GM12878 (cell line): ENCODE data around the gene DYNC2H1. TPM values are rescaled to one million over a fixed set of nuclear protein-coding genes. Genes with fewer than 3 reads are reported as not detected.

Experiments used
- ATAC-seq: fragments of 200-7000 bp; cut with Tn5 transposase; 3 replicates; pipeline ENCODE4 v1.9.1; 2020; ENCODE audit warnings: mild to moderate bottlenecking, moderate library complexity
- BruUV-seq: library from RNA; stranded (reverse); fragments of 400-500 nt; replicated peaks from 2 replicates; lab custom pipeline; 2021; lab: Mats Ljungman, UMichigan
- CTCF ChIA-PET: fragments of 300-600 bp; sonication (Branson Sonifier 250); formaldehyde crosslinking; extraction: SDS; loops from one replicate; lab custom pipeline; 2021; ENCODE audit warnings: inconsistent platforms; lab: Yijun Ruan, JAX
- POLR2A ChIA-PET: fragments of 350-600 bp; formaldehyde crosslinking; extraction: SDS; loops from one replicate; lab custom pipeline; 2021; ENCODE audit warnings: inconsistent platforms; lab: Charles Lee
- RAD21 ChIA-PET: fragments of 300-600 bp; sonication (Branson Sonifier 250); formaldehyde crosslinking; loops from one replicate; lab custom pipeline; 2023; ENCODE audit warnings: antibody characterized with exemption; ENCODE audit not compliant: unreplicated experiment; lab: Charles Lee
- SMC1A ChIA-PET: fragments of 300-600 bp; sonication (Branson Sonifier 250); formaldehyde crosslinking; loops from one replicate; lab custom pipeline; 2023; ENCODE audit not compliant: unreplicated experiment, uncharacterized antibody; lab: Charles Lee
- DNase-seq: peaks from one replicate; pipeline ENCODE4 v3.0.0-alpha.2; 2011; ENCODE audit warnings: low read depth, low spot score
- FAIRE-seq: peaks from 3 replicates; lab custom pipeline; 2011; peaks lifted over from hg19 to GRCh38; lab: Jason Lieb, UNC
- H2AFZ ChIP-seq: 2 replicates; pipeline ENCODE4 v1.6.0; 2011; ENCODE audit warnings: low read depth, low read length, control low read depth; ENCODE audit not compliant: control insufficient read depth
- H3K27ac ChIP-seq: 2 replicates; pipeline ENCODE4 v1.5.1; 2011; ENCODE audit warnings: control low read depth; ENCODE audit not compliant: control insufficient read depth, insufficient read depth
- H3K27me3 ChIP-seq, 2 experiments: replicated peaks in 1 of 2; 2 replicates each; pipeline versions ENCODE4 v1.6.0 to v1.6.1; 2011; ENCODE audit warnings: low read length in 1 of 2; ENCODE audit not compliant: control insufficient read depth in 2 of 2, insufficient read depth in 2 of 2
- H3K36me3 ChIP-seq, 2 experiments: 2 replicates each; pipeline ENCODE4 v1.5.1; 2011; ENCODE audit warnings: low read length in 1 of 2; ENCODE audit not compliant: control insufficient read depth in 2 of 2, insufficient read depth in 2 of 2
- H3K4me1 ChIP-seq: 2 replicates; pipeline ENCODE4 v1.6.1; 2011; ENCODE audit warnings: mild to moderate bottlenecking, low read length, moderate library complexity, mixed read lengths; ENCODE audit not compliant: control insufficient read depth, insufficient read depth
- H3K4me2 ChIP-seq: 2 replicates; pipeline ENCODE4 v1.6.0; 2011; ENCODE audit warnings: control low read depth; ENCODE audit not compliant: control insufficient read depth, insufficient read depth
- H3K4me3 ChIP-seq: fragments of 200-600 bp; sonication (generic); 2 replicates; pipeline ENCODE4 v1.5.1; 2016
- H3K79me2 ChIP-seq: 2 replicates; pipeline ENCODE4 v1.6.0; 2011; ENCODE audit warnings: low read length; ENCODE audit not compliant: control insufficient read depth, insufficient read depth
- H3K9ac ChIP-seq: 2 replicates; pipeline ENCODE4 v1.8.0; 2011; ENCODE audit warnings: low read length, control low read depth, mixed read lengths; ENCODE audit not compliant: control insufficient read depth, insufficient read depth
- H3K9me3 ChIP-seq: replicated peaks from 3 replicates; pipeline ENCODE4 v1.5.1; 2011; ENCODE audit warnings: mild to moderate bottlenecking, low read length; ENCODE audit not compliant: control insufficient read depth, insufficient read depth
- H4K20me1 ChIP-seq: 2 replicates; pipeline ENCODE4 v1.6.0; 2011; ENCODE audit not compliant: control insufficient read depth, insufficient read depth
- ATF2 ChIP-seq: IDR thresholded peaks from 2 replicates; pipeline ENCODE4 v1.6.1; 2012; ENCODE audit warnings: low read length, inconsistent platforms
- BHLHE40 ChIP-seq, 2 experiments: fragments of 450-650 bp in 1 of 2; IDR thresholded peaks; 2 replicates each; pipeline ENCODE4 v1.6.1; 2011 to 2017; ENCODE audit warnings: low read depth in 2 of 2, borderline replicate concordance in 1 of 2, improper control_type of control experiment in 1 of 2, low read length in 1 of 2, mild to moderate bottlenecking in 1 of 2
- NFYA ChIP-seq: IDR thresholded peaks from 2 replicates; pipeline ENCODE4 v1.6.1; 2011; ENCODE audit warnings: low read depth, mild to moderate bottlenecking, low read length, improper control_type of control experiment, borderline replicate concordance
- RAD21 ChIP-seq: IDR thresholded peaks from 2 replicates; pipeline ENCODE4 v1.6.1; 2011; ENCODE audit warnings: mild to moderate bottlenecking, low read depth, low read length, moderate library complexity; ENCODE audit not compliant: insufficient read depth
- SKIL ChIP-seq: fragments of 450-650 bp; IDR thresholded peaks from 2 replicates; pipeline ENCODE4 v1.6.1; 2017; ENCODE audit warnings: mild to moderate bottlenecking, low read depth, inconsistent platforms; ENCODE audit not compliant: poor library complexity, severe bottlenecking
- SMAD5 ChIP-seq: IDR thresholded peaks from 2 replicates; pipeline ENCODE4 v1.6.1; 2016; ENCODE audit warnings: antibody characterized with exemption, low read depth
- YBX1 ChIP-seq: fragments of 450-650 bp; IDR thresholded peaks from 2 replicates; pipeline ENCODE4 v1.6.1; 2016; ENCODE audit warnings: antibody characterized with exemption
- ZBTB40 ChIP-seq: fragments of 450-650 bp; IDR thresholded peaks from 2 replicates; pipeline ENCODE4 v1.6.1; 2016; ENCODE audit warnings: mild to moderate bottlenecking, moderate library complexity, borderline replicate concordance
- WGBS: methylation state at CpG from one replicate; pipeline ENCODE4 v1.1.6; 2016; ENCODE audit warnings: low lambda C conversion rate; ENCODE audit not compliant: insufficient replicate concordance, insufficient coverage; ENCODE audit errors: missing lambda C conversion rate; 5-methylcytosine and 5-hydroxymethylcytosine counted together
- in situ Hi-C: fragments of 300-500 bp; cut with MboI; formaldehyde crosslinking; loops from 9 replicates; pipeline ENCODE4 v1.14.3; 2018; ENCODE audit warnings: mixed read lengths
- intact Hi-C: fragments of 100-400 bp; cut with micrococcal nuclease; formaldehyde crosslinking; loops from one replicate; pipeline ENCODE4 v1.14.2; 2022; ENCODE audit not compliant: unreplicated experiment
- polyA plus RNA-seq, 11 experiments: library from polyadenylated mRNA; depleted of rRNA in 4 of 11; unstranded in 6 of 11; stranded (reverse) in 5 of 11; fragments of >200 nt; fragmentation: Nextera tagmentation in 4 of 11; fragmentation: Illumina TruSeq in 1 of 11; extraction: Ambion mirVana in 4 of 11; extraction: Trizol in 1 of 11; gene quantifications; 1 replicate in 1 of 11; 2 replicates in 10 of 11; pipeline versions ENCODE4 v1.2.1 to v1.2.3, GENCODE V29; 2011 to 2016; ENCODE audit warnings: inconsistent platforms in 2 of 11, missing spikeins in 2 of 11, low read depth in 1 of 11
- total RNA-seq, 4 experiments: library from RNA; depleted of rRNA in 3 of 4; stranded (reverse); fragments of >200 nt in 3 of 4; fragmentation: Illumina TruSeq in 1 of 4; extraction: Trizol in 1 of 4; gene quantifications; 2 replicates each; pipeline versions ENCODE4 v1.2.1 to v1.2.3, GENCODE V29; 2013 to 2021
- TF ChIP-seq, protein P1 (sequence below): IDR thresholded peaks from 2 replicates; pipeline ENCODE4 v1.6.1; 2011; ENCODE audit warnings: low read depth, low read length, improper control_type of control experiment, borderline replicate concordance
- TF ChIP-seq, protein P2 (sequence below): fragments of 150-350 bp; IDR thresholded peaks from 2 replicates; pipeline ENCODE4 v1.6.1; 2016; ENCODE audit warnings: low read depth, low read length

The DYNC2H1 gene
- total and polyA plus RNA-seq, 10 of the 15 experiments (the other 5 are each of a cell fraction or from before 2014, with no cell fraction given) = 0.12 to 3.9 (median 0.23) TPM; not detected in 2

- intact Hi-C loops (no loop called here), in situ Hi-C loops (no loop called here)
- ChIA-PET SMC1A (no interaction called here), POLR2A (no interaction called here), RAD21 (no interaction called here), CTCF (no interaction called here)
- Histone ChIP-seq H3K79me2 (no peaks in the 10 kb centered on the region), H3K4me1 (no peaks in the 10 kb centered on the region), H3K4me3 (no peak overlapping the region), H3K27me3 (no peaks in the 10 kb centered on the region), H4K20me1 (no peaks in the 10 kb centered on the region), H3K36me3 (no peaks in the 10 kb centered on the region), H3K9me3 (no peaks in the 10 kb centered on the region; the same call in 2 of the 3 replicates), H2AFZ (no peak overlapping the region), H3K4me2 (no peak overlapping the region), H3K27ac (no peak overlapping the region), H3K9ac (no peak overlapping the region)
- DNase-seq (no peak), FAIRE-seq (no peak), ATAC-seq (no peak)
- 20% methylated on average over 1 of the region's 1 CpG for WGBS
- TF ChIP-seq BHLHE40 (IDR thresholded peaks at IDR 0.05; ENCODE audit: borderline replicate concordance in 1 of 2, low read depth in 2 of 2, low read length in 1 of 2) = no peak
- no peak for TF ChIP-seq ATF2
- no peak for TF ChIP-seq ZBTB40
- TF ChIP-seq YBX1 = no peak
- no peak for TF ChIP-seq NFYA
- TF ChIP-seq, protein P1, sequence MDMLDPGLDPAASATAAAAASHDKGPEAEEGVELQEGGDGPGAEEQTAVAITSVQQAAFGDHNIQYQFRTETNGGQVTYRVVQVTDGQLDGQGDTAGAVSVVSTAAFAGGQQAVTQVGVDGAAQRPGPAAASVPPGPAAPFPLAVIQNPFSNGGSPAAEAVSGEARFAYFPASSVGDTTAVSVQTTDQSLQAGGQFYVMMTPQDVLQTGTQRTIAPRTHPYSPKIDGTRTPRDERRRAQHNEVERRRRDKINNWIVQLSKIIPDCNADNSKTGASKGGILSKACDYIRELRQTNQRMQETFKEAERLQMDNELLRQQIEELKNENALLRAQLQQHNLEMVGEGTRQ = no peak
- TF ChIP-seq, protein P2, sequence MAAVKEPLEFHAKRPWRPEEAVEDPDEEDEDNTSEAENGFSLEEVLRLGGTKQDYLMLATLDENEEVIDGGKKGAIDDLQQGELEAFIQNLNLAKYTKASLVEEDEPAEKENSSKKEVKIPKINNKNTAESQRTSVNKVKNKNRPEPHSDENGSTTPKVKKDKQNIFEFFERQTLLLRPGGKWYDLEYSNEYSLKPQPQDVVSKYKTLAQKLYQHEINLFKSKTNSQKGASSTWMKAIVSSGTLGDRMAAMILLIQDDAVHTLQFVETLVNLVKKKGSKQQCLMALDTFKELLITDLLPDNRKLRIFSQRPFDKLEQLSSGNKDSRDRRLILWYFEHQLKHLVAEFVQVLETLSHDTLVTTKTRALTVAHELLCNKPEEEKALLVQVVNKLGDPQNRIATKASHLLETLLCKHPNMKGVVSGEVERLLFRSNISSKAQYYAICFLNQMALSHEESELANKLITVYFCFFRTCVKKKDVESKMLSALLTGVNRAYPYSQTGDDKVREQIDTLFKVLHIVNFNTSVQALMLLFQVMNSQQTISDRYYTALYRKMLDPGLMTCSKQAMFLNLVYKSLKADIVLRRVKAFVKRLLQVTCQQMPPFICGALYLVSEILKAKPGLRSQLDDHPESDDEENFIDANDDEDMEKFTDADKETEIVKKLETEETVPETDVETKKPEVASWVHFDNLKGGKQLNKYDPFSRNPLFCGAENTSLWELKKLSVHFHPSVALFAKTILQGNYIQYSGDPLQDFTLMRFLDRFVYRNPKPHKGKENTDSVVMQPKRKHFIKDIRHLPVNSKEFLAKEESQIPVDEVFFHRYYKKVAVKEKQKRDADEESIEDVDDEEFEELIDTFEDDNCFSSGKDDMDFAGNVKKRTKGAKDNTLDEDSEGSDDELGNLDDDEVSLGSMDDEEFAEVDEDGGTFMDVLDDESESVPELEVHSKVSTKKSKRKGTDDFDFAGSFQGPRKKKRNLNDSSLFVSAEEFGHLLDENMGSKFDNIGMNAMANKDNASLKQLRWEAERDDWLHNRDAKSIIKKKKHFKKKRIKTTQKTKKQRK = no peak
- no peak for TF ChIP-seq RAD21
- no peak for TF ChIP-seq SKIL
- TF ChIP-seq SMAD5 = no peak
- BruUV-seq = no TSS peak
These were observed 185.3 kb downstream of the DYNC2H1 start for GRCh38 chr11:103294516-103294915.
